Tibial nerve (tissue), 4 donors: ENCODE data around the gene SHC4.

Experiments
- EP300 ChIP-seq, 2 donors: sonication (generic); formaldehyde crosslinking; IDR thresholded peaks; one replicate each; pipeline ENCODE4 v1.6.1; 2017; ENCODE audit warnings: antibody characterized with exemption in 2 of 2, mild to moderate bottlenecking in 1 of 2
- POLR2A ChIP-seq, 2 donors: fragments of 450-650 bp; IDR thresholded peaks; one replicate each; pipeline ENCODE4 v1.6.1; 2017; ENCODE audit warnings: antibody characterized with exemption in 2 of 2, mild to moderate bottlenecking in 2 of 2, moderate library complexity in 2 of 2
- TF ChIP-seq, protein P1 (sequence below), 5 experiments: fragments of 200-600 bp in 3 of 5; fragments of 450-650 bp in 2 of 5; sonication (generic) in 3 of 5; IDR thresholded peaks; one replicate each; pipeline ENCODE4 v1.5.1; 2016 to 2019; ENCODE audit warnings: antibody characterized with exemption in 5 of 5, mild to moderate bottlenecking in 3 of 5, moderate library complexity in 2 of 5

DNA sequence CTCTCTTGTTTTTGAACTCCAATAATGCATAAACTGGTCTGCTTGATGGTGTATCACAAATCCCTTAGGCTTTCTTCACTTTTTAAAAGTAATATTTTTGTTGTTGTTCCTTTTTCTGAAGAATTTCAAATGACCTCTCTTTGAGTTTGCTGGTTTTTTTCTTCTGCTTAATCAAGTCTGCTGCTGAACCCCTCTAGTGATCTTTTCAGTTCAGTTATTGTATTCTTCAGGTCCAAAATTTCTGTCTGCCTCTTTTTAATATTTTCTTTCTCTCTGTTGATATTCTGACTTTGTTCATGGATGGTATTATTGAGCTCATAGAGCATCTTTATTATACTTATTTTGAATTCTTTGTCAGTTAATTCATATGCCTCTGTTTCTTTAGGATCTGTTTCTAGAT, 131.1 kb downstream of the SHC4 start:
- TF ChIP-seq, protein P1, sequence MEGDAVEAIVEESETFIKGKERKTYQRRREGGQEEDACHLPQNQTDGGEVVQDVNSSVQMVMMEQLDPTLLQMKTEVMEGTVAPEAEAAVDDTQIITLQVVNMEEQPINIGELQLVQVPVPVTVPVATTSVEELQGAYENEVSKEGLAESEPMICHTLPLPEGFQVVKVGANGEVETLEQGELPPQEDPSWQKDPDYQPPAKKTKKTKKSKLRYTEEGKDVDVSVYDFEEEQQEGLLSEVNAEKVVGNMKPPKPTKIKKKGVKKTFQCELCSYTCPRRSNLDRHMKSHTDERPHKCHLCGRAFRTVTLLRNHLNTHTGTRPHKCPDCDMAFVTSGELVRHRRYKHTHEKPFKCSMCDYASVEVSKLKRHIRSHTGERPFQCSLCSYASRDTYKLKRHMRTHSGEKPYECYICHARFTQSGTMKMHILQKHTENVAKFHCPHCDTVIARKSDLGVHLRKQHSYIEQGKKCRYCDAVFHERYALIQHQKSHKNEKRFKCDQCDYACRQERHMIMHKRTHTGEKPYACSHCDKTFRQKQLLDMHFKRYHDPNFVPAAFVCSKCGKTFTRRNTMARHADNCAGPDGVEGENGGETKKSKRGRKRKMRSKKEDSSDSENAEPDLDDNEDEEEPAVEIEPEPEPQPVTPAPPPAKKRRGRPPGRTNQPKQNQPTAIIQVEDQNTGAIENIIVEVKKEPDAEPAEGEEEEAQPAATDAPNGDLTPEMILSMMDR (IDR thresholded peaks at IDR 0.05), result no peak
- TF ChIP-seq POLR2A (IDR thresholded peaks at IDR 0.05) (no peak), EP300 (IDR thresholded peaks at IDR 0.05) (no peak)
